ENCODE data around the gene GPR26. TPM values are rescaled to one million over a fixed set of nuclear protein-coding genes. Genes with fewer than 3 reads are reported as not detected.

GPR26 gene, protein sequence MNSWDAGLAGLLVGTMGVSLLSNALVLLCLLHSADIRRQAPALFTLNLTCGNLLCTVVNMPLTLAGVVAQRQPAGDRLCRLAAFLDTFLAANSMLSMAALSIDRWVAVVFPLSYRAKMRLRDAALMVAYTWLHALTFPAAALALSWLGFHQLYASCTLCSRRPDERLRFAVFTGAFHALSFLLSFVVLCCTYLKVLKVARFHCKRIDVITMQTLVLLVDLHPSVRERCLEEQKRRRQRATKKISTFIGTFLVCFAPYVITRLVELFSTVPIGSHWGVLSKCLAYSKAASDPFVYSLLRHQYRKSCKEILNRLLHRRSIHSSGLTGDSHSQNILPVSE
- total RNA-seq: 0.09 TPM
- polyA plus RNA-seq: 0.02 TPM
- long read RNA-seq, donor 1: 0 reads
- long read RNA-seq, donor 2: 0 reads
- long read RNA-seq, donor 3: 0 reads
- long read RNA-seq, donor 4: 0 reads
- long read RNA-seq, donor 5: 0 reads
- long read RNA-seq, donor 6: 0 reads
- long read RNA-seq, donor 7: 0 reads
- long read RNA-seq, donor 8: 0 reads
- long read RNA-seq, donor 9: 0 reads
- long read RNA-seq, donor 10: 0 reads

DNA sequence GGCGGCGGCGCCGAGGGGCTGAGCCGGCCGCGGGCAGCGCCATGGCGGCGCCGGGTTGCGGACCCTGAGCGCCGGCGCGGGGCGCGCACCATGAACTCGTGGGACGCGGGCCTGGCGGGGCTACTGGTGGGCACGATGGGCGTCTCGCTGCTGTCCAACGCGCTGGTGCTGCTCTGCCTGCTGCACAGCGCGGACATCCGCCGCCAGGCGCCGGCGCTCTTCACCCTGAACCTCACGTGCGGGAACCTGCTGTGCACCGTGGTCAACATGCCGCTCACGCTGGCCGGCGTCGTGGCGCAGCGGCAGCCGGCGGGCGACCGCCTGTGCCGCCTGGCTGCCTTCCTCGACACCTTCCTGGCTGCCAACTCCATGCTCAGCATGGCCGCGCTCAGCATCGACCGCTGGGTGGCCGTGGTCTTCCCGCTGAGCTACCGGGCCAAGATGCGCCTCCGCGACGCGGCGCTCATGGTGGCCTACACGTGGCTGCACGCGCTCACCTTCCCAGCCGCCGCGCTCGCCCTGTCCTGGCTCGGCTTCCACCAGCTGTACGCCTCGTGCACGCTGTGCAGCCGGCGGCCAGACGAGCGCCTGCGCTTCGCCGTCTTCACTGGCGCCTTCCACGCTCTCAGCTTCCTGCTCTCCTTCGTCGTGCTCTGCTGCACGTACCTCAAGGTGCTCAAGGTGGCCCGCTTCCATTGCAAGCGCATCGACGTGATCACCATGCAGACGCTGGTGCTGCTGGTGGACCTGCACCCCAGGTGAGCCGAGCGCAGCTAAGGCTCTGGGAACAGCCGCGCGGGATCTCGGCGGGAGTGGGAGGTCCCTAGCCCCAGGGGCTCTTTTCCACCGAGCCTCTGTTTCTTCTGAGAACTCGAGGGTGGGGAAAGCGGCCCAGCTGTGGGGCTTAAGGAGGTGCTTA is at the start of gene GPR26:
TSS of gene GPR26 (plus strand) at position 38 of the 919 bp plus-strand sequence. CDS start at position 91, 53 bp downstream.
- no peaks in the 10 kb centered on the region for H3K36me3 ChIP-seq (ENCODE audit: control insufficient read depth in 2 of 2, insufficient read depth in 2 of 2, low read length in 1 of 2)
- H3K9me3 ChIP-seq (ENCODE audit: control insufficient read depth in 2 of 2, insufficient read depth in 1 of 2, low read length in 1 of 2): no peaks in the 10 kb centered on the region
- DNase-seq (ENCODE audit: low read depth in 6 of 9, low spot score in 9 of 9): peak in 1 of 9 donors; percentile 10
- no peak within 1 kb of the TSS for H3K4me3 ChIP-seq (ENCODE audit: low read length in 2 of 2)
- H3K27ac ChIP-seq (ENCODE audit: low read depth in 1 of 2, low read length in 1 of 2): no peak within 1 kb of the TSS
- WGBS: 45% methylated on average over 101 of the region's 101 CpGs
- H3K27me3 ChIP-seq (ENCODE audit: control insufficient read depth in 2 of 2, insufficient read depth in 1 of 2, low read length in 1 of 2): peaks cover 19 to 35% of the 10 kb centered on the region in 2 donors
- H3K4me1 ChIP-seq (ENCODE audit: control insufficient read depth in 2 of 2, insufficient read depth in 2 of 2, low read length in 2 of 2): peaks cover 0 to 13% of the 10 kb centered on the region in 2 donors

DNA sequence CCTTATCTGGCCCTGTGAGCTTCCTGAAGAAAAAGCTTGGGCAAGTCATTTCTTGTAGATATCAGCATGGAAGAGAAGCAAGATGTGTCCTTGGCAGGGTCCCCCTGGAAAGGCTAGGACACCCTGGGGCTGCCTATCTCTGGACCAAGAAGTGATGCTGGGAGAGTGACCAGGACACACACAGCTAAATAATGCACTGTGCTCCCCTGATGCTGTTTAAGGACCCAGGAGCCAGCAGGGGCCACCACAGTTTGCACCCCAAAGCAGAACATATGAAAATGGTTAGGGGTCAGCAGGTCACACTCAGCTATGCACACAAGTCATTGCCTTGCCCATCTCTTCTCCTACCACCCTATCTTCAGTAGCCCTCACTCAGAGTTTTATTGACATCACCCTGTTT is 47.9 kb upstream of the GPR26 start:
- Histone ChIP-seq H3K27me3 (ENCODE audit: control insufficient read depth in 2 of 2, insufficient read depth in 1 of 2, low read length in 1 of 2) (no peaks in the 10 kb centered on the region), H3K9me3 (ENCODE audit: control insufficient read depth in 2 of 2, insufficient read depth in 1 of 2, low read length in 1 of 2) (no peaks in the 10 kb centered on the region), H3K36me3 (ENCODE audit: control insufficient read depth in 2 of 2, insufficient read depth in 2 of 2, low read length in 1 of 2) (no peaks in the 10 kb centered on the region), H3K4me3 (ENCODE audit: low read length in 2 of 2) (no peak overlapping the region), H3K4me1 (ENCODE audit: control insufficient read depth in 2 of 2, insufficient read depth in 2 of 2, low read length in 2 of 2) (no peaks in the 10 kb centered on the region), H3K27ac (ENCODE audit: low read depth in 1 of 2, low read length in 1 of 2) (no peak overlapping the region)
- no peak for DNase-seq (ENCODE audit: low read depth in 6 of 9, low spot score in 9 of 9)

DNA sequence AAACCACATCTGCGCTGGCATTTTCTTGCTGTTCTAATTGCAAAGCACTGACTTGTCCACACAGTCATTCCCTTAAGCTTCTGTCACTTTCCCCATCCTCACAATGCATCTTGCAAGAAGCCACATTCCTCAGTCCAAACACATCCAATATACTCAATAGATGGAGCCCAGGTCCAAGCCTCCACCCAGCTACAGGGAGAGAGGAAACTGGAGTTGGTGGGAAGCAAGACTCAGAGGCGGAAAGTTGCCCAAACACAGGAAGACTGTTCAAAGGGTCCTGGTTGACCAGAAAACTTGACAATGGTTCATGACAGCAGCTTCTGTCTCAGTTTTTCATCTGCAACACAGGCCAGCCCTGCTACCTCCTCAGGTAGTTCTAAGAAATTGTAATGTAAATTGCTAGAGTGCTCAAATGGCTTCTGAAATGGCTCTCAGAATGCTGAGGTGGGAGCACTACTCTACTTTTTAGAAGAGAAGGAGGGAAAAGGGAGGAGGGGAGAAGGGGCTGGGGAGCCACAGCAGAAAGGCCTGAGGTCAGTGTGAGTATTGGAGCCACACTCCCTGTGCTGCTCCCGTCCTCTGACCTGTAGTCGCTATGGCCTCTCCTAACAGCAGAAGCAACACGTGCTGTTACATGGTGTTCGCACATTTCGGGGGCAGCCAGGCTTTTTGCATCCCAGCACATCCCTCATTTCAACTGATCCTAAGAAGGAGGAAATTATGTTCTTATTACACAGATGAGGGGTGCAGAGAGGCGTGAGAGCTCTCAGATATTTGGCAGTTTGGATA is 46.9 kb upstream of the GPR26 start:
- no peak overlapping the region for H3K27ac ChIP-seq (ENCODE audit: low read depth in 1 of 2, low read length in 1 of 2)
- H3K36me3 ChIP-seq (ENCODE audit: control insufficient read depth in 2 of 2, insufficient read depth in 2 of 2, low read length in 1 of 2): no peaks in the 10 kb centered on the region
- H3K27me3 ChIP-seq (ENCODE audit: control insufficient read depth in 2 of 2, insufficient read depth in 1 of 2, low read length in 1 of 2): no peaks in the 10 kb centered on the region
- no peak for DNase-seq (ENCODE audit: low read depth in 6 of 9, low spot score in 9 of 9)
- no peaks in the 10 kb centered on the region for H3K4me1 ChIP-seq (ENCODE audit: control insufficient read depth in 2 of 2, insufficient read depth in 2 of 2, low read length in 2 of 2)
- 94% methylated on average over 8 of the region's 8 CpGs for WGBS
- H3K9me3 ChIP-seq (ENCODE audit: control insufficient read depth in 2 of 2, insufficient read depth in 1 of 2, low read length in 1 of 2): no peaks in the 10 kb centered on the region
- no peak overlapping the region for H3K4me3 ChIP-seq (ENCODE audit: low read length in 2 of 2)

- no peak for DNase-seq (ENCODE audit: low read depth in 6 of 9, low spot score in 9 of 9)
- no peaks in the 10 kb centered on the region for H3K36me3 ChIP-seq (ENCODE audit: control insufficient read depth in 2 of 2, insufficient read depth in 2 of 2, low read length in 1 of 2)
- H3K27ac ChIP-seq (ENCODE audit: low read depth in 1 of 2, low read length in 1 of 2): no peak overlapping the region
- WGBS: 71% methylated on average over 9 of the region's 9 CpGs
- H3K4me1 ChIP-seq (ENCODE audit: control insufficient read depth in 2 of 2, insufficient read depth in 2 of 2, low read length in 2 of 2): no peaks in the 10 kb centered on the region
- no peaks in the 10 kb centered on the region for H3K27me3 ChIP-seq (ENCODE audit: control insufficient read depth in 2 of 2, insufficient read depth in 1 of 2, low read length in 1 of 2)
- no peaks in the 10 kb centered on the region for H3K9me3 ChIP-seq (ENCODE audit: control insufficient read depth in 2 of 2, insufficient read depth in 1 of 2, low read length in 1 of 2)
- H3K4me3 ChIP-seq (ENCODE audit: low read length in 2 of 2): no peak overlapping the region
These were observed 45.5 kb upstream of the GPR26 start for GRCh38 chr10:123620621-123621020.

- no peak overlapping the region for H3K4me3 ChIP-seq (ENCODE audit: low read length in 2 of 2)
- H3K9me3 ChIP-seq (ENCODE audit: control insufficient read depth in 2 of 2, insufficient read depth in 1 of 2, low read length in 1 of 2): no peaks in the 10 kb centered on the region
- 87% methylated on average over 2 of the region's 2 CpGs for WGBS
- H3K4me1 ChIP-seq (ENCODE audit: control insufficient read depth in 2 of 2, insufficient read depth in 2 of 2, low read length in 2 of 2): no peaks in the 10 kb centered on the region
- no peaks in the 10 kb centered on the region for H3K36me3 ChIP-seq (ENCODE audit: control insufficient read depth in 2 of 2, insufficient read depth in 2 of 2, low read length in 1 of 2)
- H3K27ac ChIP-seq (ENCODE audit: low read depth in 1 of 2, low read length in 1 of 2): no peak overlapping the region
- DNase-seq (ENCODE audit: low read depth in 6 of 9, low spot score in 9 of 9): no peak
- no peaks in the 10 kb centered on the region for H3K27me3 ChIP-seq (ENCODE audit: control insufficient read depth in 2 of 2, insufficient read depth in 1 of 2, low read length in 1 of 2)
These were observed 44.7 kb upstream of the GPR26 start for GRCh38 chr10:123621492-123621891.

DNA sequence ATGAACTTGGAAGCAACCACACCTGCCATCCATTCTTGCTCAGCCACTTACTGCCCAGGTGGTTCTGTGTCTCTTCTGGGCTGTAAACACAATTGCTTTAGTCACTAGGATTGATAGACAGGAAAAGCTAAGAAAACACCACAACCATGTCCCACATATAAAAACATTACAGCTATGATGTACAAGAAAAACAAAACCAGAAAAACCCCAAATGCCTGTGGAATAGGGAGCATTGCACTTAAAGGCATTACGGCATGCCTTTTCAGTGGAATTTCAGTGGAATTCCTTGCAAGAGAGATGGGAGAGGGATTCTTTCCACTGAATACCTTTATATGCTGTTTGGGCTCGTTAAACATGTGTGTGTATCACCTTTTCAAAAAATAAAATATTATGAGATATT is 44.2 kb upstream of the GPR26 start:
- Histone ChIP-seq H3K36me3 (ENCODE audit: control insufficient read depth in 2 of 2, insufficient read depth in 2 of 2, low read length in 1 of 2) (no peaks in the 10 kb centered on the region), H3K4me3 (ENCODE audit: low read length in 2 of 2) (no peak overlapping the region), H3K27me3 (ENCODE audit: control insufficient read depth in 2 of 2, insufficient read depth in 1 of 2, low read length in 1 of 2) (no peaks in the 10 kb centered on the region), H3K4me1 (ENCODE audit: control insufficient read depth in 2 of 2, insufficient read depth in 2 of 2, low read length in 2 of 2) (no peaks in the 10 kb centered on the region), H3K27ac (ENCODE audit: low read depth in 1 of 2, low read length in 1 of 2) (no peak overlapping the region), H3K9me3 (ENCODE audit: control insufficient read depth in 2 of 2, insufficient read depth in 1 of 2, low read length in 1 of 2) (no peaks in the 10 kb centered on the region)
- 93% methylated on average over 2 of the region's 2 CpGs for WGBS
- no peak for DNase-seq (ENCODE audit: low read depth in 6 of 9, low spot score in 9 of 9)

DNA sequence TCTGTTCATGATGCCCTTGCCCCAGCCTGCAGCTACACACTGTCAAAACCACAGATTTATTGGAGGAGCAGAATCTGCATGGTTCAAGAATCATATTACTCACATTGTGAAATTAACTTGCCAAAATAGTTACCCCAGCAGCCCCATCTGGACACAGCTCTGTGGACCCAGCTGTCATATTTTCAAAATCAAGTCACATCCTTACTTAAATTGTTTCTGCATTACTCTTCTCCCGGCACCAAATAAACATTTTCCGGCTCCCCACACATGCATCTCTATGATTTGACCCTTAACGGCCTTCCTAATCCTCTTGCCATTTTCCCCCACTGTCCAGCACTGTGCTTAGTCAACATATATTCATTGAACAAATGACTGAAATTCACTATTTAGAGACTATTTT is 43.8 kb upstream of the GPR26 start:
- DNase-seq (ENCODE audit: low read depth in 6 of 9, low spot score in 9 of 9): no peak
- Histone ChIP-seq H3K4me1 (ENCODE audit: control insufficient read depth in 2 of 2, insufficient read depth in 2 of 2, low read length in 2 of 2) (no peaks in the 10 kb centered on the region), H3K36me3 (ENCODE audit: control insufficient read depth in 2 of 2, insufficient read depth in 2 of 2, low read length in 1 of 2) (no peaks in the 10 kb centered on the region), H3K4me3 (ENCODE audit: low read length in 2 of 2) (no peak overlapping the region), H3K27ac (ENCODE audit: low read depth in 1 of 2, low read length in 1 of 2) (no peak overlapping the region), H3K27me3 (ENCODE audit: control insufficient read depth in 2 of 2, insufficient read depth in 1 of 2, low read length in 1 of 2) (no peaks in the 10 kb centered on the region), H3K9me3 (ENCODE audit: control insufficient read depth in 2 of 2, insufficient read depth in 1 of 2, low read length in 1 of 2) (no peaks in the 10 kb centered on the region)
- WGBS: 63% methylated on average over 3 of the region's 3 CpGs

- Histone ChIP-seq H3K4me1 (ENCODE audit: control insufficient read depth in 2 of 2, insufficient read depth in 2 of 2, low read length in 2 of 2) (no peaks in the 10 kb centered on the region), H3K27me3 (ENCODE audit: control insufficient read depth in 2 of 2, insufficient read depth in 1 of 2, low read length in 1 of 2) (no peaks in the 10 kb centered on the region), H3K27ac (ENCODE audit: low read depth in 1 of 2, low read length in 1 of 2) (no peak overlapping the region), H3K9me3 (ENCODE audit: control insufficient read depth in 2 of 2, insufficient read depth in 1 of 2, low read length in 1 of 2) (no peaks in the 10 kb centered on the region), H3K36me3 (ENCODE audit: control insufficient read depth in 2 of 2, insufficient read depth in 2 of 2, low read length in 1 of 2) (no peaks in the 10 kb centered on the region), H3K4me3 (ENCODE audit: low read length in 2 of 2) (no peak overlapping the region)
- whole genome bisulfite sequencing: 98% methylated on average over 2 of the region's 2 CpGs
- DNase-seq (ENCODE audit: low read depth in 6 of 9, low spot score in 9 of 9): no peak
These were observed 42.1 kb upstream of the GPR26 start for GRCh38 chr10:123624086-123624485.
